ENCODE measurements around the gene RTP2. TPM values are rescaled to one million over a fixed set of nuclear protein-coding genes. Genes with fewer than 3 reads are reported as not detected.

RTP2 gene, protein sequence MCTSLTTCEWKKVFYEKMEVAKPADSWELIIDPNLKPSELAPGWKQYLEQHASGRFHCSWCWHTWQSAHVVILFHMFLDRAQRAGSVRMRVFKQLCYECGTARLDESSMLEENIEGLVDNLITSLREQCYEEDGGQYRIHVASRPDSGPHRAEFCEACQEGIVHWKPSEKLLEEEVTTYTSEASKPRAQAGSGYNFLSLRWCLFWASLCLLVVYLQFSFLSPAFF
- not detected in 2 replicates for total RNA-seq

DNA sequence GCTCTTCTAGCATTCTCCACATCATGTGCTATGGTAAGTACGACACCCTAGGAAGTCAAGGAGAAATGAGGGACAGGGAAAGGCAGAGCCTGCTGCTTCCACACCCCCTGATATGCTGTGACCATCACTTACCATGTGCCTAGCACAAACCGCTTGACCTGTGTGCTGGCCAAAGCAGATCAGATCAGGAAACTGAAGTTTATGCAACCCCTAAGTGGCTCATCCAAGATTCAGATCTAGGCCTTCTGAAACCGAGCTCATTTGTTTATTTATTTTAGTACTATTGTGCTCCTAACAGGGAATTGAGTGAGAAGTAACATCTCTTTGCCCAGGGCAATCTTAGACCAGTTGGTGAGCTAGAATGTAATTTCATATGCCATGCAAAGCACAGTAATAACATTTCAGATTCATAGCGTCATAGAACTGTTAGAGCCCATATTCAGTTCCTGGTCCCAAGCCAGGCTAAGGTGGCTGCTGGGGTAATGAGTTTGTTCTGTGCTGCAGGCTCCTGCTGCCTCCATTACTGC, at the start of gene RTP2:
Gene RTP2 (minus strand): TSS at position 51 of the 527 bp plus-strand sequence. CDS start 429 bp downstream, outside the sequence.
- intact Hi-C loops (cut with micrococcal nuclease) = no loop called here

- intact Hi-C loops (cut with micrococcal nuclease) = no loop called here
These were observed 48.3 kb upstream of the RTP2 start for GRCh38 chr3:187750513-187751123.

GRCh38 chr3:187750006-187750512, 47.7 kb upstream of the RTP2 start:
- intact Hi-C loops (cut with micrococcal nuclease) = no loop called here

- intact Hi-C loops (cut with micrococcal nuclease) = loop anchor here (1.0 kb wide), 2 partner anchors 29 to 251 kb away; no protein-coding TSS in a partner anchor
These were observed 45.7 kb upstream of the RTP2 start for GRCh38 chr3:187748050-187748481.

- intact Hi-C loops (cut with micrococcal nuclease) = loop anchor here (2.0 kb wide), 1 partner anchor 247 kb away; no protein-coding TSS in a partner anchor
These were observed 45.1 kb upstream of the RTP2 start for GRCh38 chr3:187747506-187747905.

DNA sequence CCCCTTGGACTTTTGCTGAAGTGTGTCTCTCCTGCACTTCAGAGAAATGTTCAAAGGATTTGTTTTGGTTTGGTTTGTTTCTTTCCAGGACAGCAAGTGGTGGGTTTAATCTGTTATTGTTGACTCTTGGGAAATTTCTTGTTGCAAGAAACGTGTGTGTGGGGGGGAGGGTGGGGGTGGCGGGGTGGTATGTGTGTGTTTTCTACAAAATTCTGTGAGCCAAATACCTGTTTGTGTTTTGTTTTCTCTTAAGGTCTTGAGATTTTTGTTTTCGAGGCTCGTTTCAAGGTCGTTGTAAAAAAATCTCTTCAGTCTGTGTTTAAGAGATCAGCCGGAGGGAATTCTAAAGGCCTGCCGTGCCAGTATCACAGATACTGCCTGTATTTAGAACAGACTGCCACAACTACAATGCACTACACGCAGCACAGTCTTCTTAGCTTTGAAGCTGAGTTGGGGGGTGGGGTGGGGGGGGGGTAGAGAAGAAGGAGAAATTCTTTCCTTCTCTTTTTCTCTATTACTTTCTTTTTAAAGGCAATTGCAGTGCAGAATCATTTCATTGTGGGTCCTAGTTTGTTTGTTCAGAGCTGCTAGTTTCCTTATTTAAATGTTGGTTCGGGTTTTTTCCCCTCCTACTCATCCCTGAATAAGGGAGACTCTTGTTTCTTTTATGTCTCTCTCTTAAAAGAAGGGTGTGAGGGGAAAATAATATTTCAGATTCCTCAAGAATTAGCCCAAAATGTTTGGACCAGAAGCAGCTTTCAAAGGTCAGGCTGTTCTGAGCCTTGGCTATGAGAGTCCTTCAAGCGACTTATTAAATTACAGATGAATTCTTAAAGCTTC, 44.3 kb upstream of the RTP2 start:
- intact Hi-C loops (cut with micrococcal nuclease) = loop anchor here (2.0 kb wide), 1 partner anchor 248 kb away; no protein-coding TSS in a partner anchor

- intact Hi-C loops (cut with micrococcal nuclease) = loop anchor here (2.0 kb wide), 1 partner anchor 249 kb away; no protein-coding TSS in a partner anchor
These were observed 43.7 kb upstream of the RTP2 start for GRCh38 chr3:187746059-187746441.

DNA sequence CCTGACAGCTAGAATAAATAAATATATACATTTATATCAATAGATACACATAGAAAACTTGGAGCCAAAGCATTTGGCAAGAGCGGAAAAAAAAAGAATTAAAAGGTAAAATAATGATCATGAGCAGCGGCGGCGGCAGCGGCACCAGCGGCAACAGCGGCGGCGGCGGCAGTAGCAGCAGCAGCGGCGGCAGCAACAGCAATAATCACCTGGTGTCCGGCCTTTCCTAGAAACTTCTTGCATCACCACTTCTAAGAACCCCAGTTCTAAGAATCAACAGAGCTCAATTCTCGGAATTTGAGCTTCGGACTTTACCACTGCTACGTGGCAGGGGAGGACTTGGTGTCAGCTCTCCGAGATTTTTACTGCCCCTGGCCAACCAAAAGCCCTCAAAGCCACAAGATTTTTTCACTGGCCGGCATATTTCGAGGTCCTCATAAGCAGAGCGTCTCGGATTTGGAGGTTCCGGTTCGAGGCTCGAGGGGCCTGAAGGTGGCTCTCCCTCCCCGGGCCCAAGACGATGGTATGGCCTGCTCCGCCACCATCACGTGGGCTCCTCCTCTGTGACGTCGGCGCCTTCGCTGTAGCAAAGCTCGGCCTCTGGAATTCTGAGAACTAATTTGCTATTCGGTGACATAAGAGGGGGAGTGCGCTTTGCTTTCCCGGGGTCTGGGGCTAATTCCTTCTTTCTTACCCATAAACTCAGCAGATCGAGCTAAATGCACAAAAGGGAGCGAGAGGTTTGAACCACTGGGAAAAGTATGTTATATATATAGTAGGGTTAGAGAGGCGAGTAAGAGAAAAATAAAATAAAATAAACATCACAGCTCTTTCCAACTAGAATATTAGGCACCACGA, 43.1 kb upstream of the RTP2 start, which contains the start of gene BCL6:
Gene BCL6 (minus strand): TSS at position 268 of the 858 bp plus-strand sequence. CDS start 11,775 bp downstream, outside the sequence.
- intact Hi-C loops (cut with micrococcal nuclease) = loop anchor here (1.0 to 2.0 kb wide), 8 partner anchors 54 to 693 kb away; partner anchors contain the start of gene LPP

DNA sequence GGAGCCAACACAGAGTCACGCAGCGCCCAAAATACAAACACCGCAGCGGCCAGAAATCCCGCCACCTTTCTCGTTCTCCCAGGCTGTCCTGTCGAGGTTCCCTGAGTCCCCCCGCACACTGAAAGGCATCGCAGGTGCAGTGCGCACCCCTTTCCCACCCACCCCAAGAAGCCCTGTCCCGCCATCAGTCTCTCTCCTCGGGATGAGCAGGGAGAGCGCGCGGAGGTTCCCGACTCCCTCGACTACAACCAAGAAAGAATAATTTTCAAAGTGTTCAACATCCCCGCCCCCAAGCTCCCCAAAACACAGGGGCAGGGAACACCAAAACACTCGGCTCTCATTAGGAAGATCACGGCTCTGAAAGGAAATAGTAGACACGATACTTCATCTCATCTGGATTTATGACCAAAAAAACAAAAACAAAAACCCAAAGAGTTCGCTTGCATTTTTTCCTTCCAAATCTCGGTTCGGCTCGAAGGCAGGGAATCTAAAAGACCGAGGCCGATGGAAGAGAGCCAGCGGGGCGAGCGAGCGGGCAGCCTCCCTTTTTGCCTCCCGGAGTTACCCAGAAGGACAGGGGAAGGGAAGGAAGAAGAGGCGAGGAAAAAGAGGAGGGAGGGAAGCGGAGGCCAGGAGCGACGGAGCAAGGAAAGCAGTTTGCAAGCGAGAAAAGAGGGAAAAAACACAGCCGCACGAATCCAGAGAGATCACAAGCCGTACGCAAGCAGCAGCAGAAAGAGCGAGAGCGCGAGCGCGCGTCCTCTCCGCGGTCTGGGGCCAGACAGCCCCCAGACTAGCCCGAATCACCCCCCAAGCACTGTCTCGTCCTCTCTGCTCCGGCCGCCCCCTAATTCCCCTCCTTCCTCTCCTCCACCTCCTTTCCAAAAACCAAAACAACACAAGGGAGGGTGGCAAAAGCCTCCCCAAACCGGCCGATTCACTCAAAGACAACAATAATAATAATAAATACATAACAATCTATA, 42.1 kb upstream of the RTP2 start:
- intact Hi-C loops (cut with micrococcal nuclease) = loop anchor here (1.0 to 5.0 kb wide), 11 partner anchors 55 to 1578 kb away; partner anchors contain the start of gene LPP

GRCh38 chr3:187743195-187744141, 41.1 kb upstream of the RTP2 start:
- intact Hi-C loops (cut with micrococcal nuclease) = loop anchor here (2.0 to 5.0 kb wide), 6 partner anchors 257 to 1579 kb away; no protein-coding TSS in a partner anchor

GRCh38 chr3:187742351-187743171, 40.2 kb upstream of the RTP2 start:
- intact Hi-C loops (cut with micrococcal nuclease) = loop anchor here (1.0 to 5.0 kb wide), 6 partner anchors 319 to 1580 kb away; no protein-coding TSS in a partner anchor

GRCh38 chr3:187741403-187742350, 39.3 kb upstream of the RTP2 start:
- intact Hi-C loops (cut with micrococcal nuclease) = loop anchor here (1.0 to 5.0 kb wide), 8 partner anchors 320 to 1581 kb away; no protein-coding TSS in a partner anchor

DNA sequence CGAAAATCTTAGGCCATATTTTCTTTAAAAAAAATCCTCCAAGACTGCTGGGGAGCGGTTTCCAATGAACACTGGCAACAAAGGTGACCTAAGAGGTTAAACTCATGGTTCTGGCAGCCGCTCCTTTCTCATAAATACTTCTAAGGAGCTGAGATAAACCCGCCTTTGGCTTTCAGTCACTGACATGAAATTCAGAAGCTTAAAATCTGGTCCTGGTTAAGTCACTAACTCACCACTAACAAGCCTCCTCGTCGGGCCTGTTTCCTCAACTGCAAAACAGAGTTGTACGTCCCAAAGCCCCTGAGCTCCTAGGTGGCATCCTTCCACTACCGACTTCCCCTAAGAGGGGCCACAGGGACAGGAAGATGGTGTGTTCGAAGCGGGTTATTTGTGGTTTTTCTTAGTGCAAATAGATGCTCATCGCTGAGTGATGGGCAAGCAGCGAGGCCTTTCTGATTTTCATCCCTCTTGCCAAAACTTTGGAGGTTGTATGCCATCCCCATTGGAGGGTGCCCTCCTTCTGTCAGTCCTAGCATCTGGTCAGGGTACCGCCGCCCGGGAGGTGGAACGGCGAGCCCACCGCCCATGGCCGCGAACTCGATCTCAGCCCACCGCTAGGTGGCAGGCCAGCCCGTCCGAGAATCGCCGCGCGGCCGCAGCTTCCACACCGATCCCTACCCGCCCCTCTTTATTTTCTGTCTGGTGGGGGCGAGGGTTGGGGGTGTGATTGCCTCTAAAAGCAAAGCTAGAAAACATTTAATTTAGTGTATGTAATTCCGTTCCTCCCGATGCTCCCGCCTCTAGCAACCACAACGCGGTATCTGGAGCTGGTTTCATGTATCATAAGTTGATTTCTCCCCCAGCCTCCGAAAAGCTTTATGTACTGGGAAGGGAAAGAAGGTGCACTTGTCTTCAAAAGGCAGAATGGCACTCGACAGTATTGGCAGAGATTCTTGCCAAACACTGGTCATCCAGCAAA, 38.4 kb upstream of the RTP2 start:
- intact Hi-C loops (cut with micrococcal nuclease) = loop anchor here (1.0 to 5.0 kb wide), 9 partner anchors 414 to 1582 kb away; partner anchors contain the start of gene LPP

Measured in T-helper 2 cell treated with Interferon-gamma antibody and Interleukin-4, amounts not matched to agents 100 ng/mL and 5 ng/mL, for 36 hours (primary cell).